HCT116 (cell line): ENCODE results near the gene GRIFIN.

Experiments
- EZH2phosphoT487 ChIP-seq: fragments of 200-600 bp; IDR thresholded peaks from 2 replicates; pipeline ENCODE4 v1.6.1; 2018; ENCODE audit warnings: antibody characterized with exemption, borderline replicate concordance
- POLR2A ChIP-seq: IDR thresholded peaks from 2 replicates; pipeline ENCODE4 v1.7.0; 2011; ENCODE audit warnings: borderline replicate concordance; ENCODE audit not compliant: insufficient read depth, insufficient read length; ENCODE audit errors: extremely low read depth
- TF ChIP-seq, protein P1 (sequence below), 3 experiments: fragments of 200-600 bp in 1 of 3; sonication (generic) in 1 of 3; IDR thresholded peaks in 2 of 3; conservative IDR thresholded peaks in 1 of 3; 2 replicates each; pipeline ENCODE4 v1.5.1; 2012 to 2017; ENCODE audit warnings: low read depth in 2 of 3, low read length in 2 of 3, antibody characterized with exemption in 1 of 3, borderline replicate concordance in 1 of 3, control low read depth in 1 of 3, mild to moderate bottlenecking in 1 of 3, mixed read lengths in 1 of 3, mixed run types in 1 of 3, moderate library complexity in 1 of 3; ENCODE audit not compliant: insufficient read depth in 1 of 3

DNA sequence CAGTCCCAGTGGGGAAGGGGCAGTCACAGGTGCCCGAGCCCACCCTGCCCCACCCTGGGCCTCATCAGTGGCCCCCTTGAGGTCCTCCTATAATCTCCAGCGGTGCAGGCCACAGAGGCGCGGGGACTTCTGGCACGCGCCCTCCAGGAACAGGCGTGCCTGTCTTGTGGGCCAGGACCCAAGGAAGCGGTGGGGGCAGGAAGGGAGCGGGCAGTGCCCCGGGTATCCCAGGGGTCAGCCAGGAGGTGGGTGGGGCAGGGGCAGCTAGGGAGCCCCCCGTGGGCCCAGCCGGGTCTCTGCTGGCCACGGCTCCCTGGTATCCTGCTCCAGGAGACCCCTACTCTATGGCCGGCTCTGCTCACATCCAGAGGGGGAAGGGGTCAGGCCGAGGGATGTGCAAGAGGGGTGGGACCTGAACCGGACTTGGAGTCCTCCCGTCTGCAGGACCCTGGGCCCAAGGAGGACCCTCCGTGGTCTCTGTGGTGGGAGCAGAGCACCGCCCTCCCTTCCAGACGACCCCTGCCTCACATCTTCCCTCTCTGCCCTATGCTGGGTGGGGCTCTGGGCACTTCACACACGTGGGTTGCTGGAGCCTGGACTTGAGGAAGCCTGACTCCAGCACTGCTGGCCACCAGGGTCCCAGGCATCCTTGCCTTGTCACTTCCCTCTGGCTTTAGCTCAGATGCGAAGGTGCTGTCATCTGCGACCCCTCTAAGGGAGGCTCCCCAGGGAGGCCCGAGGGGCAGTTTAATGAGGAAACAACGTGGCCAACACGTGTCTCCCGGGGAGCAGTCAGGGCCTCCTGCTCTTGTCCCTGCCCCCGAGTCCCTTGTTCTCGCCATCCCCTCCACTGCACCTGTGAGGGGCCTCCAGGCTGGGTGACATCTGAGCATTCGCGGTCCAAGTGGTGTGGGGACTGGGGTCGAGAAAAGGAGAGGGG lies 18.3 kb upstream of the GRIFIN start:
- TF ChIP-seq POLR2A: no peak
- TF ChIP-seq, protein P1, sequence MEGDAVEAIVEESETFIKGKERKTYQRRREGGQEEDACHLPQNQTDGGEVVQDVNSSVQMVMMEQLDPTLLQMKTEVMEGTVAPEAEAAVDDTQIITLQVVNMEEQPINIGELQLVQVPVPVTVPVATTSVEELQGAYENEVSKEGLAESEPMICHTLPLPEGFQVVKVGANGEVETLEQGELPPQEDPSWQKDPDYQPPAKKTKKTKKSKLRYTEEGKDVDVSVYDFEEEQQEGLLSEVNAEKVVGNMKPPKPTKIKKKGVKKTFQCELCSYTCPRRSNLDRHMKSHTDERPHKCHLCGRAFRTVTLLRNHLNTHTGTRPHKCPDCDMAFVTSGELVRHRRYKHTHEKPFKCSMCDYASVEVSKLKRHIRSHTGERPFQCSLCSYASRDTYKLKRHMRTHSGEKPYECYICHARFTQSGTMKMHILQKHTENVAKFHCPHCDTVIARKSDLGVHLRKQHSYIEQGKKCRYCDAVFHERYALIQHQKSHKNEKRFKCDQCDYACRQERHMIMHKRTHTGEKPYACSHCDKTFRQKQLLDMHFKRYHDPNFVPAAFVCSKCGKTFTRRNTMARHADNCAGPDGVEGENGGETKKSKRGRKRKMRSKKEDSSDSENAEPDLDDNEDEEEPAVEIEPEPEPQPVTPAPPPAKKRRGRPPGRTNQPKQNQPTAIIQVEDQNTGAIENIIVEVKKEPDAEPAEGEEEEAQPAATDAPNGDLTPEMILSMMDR (IDR thresholded peaks at IDR 0.05 in 2 of 3, conservative IDR thresholded peaks at IDR 0.05 in 1 of 3; ENCODE audit: borderline replicate concordance in 1 of 3, insufficient read depth in 1 of 3, low read depth in 2 of 3, low read length in 2 of 3): no peak
- TF ChIP-seq EZH2phosphoT487: no peak
